Right ventricle myocardium superior (tissue), 1 donor: ENCODE data around the gene HMGXB3. TPM values are rescaled to one million over a fixed set of nuclear protein-coding genes. Genes with fewer than 3 reads are reported as not detected.
A peak's percentile ranks its signal among the peaks of the same experiment; 100 is the strongest.

ENCODE experiments used
- ATAC-seq: fragments of 200-7000 bp; cut with Tn5 transposase; one replicate; pipeline ENCODE4 v1.9.1; 2020; ENCODE audit warnings: mild to moderate bottlenecking; ENCODE audit not compliant: poor library complexity
- DNase-seq: peaks from one replicate; pipeline ENCODE4 v3.0.0-alpha.2; 2020
- intact Hi-C: fragments of 100-400 bp; cut with DNase I; formaldehyde crosslinking; loops from one replicate; pipeline ENCODE4 v1.11.2; 2022
- total RNA-seq: library from RNA; stranded (reverse); fragmentation: NEBNext Ultra II Directional; extraction: Animal tissue kit (Norgen Biotek cat#: 25700); gene quantifications from one replicate; pipeline ENCODE4 v1.2.1, GENCODE V29; 2021
- donor health status: DM: no; HTN: yes; CAD: no; lungs with severe emphysema.

Gene HMGXB3
- total RNA-seq, 1 donor from 2014 or later: 13.8 TPM

DNA sequence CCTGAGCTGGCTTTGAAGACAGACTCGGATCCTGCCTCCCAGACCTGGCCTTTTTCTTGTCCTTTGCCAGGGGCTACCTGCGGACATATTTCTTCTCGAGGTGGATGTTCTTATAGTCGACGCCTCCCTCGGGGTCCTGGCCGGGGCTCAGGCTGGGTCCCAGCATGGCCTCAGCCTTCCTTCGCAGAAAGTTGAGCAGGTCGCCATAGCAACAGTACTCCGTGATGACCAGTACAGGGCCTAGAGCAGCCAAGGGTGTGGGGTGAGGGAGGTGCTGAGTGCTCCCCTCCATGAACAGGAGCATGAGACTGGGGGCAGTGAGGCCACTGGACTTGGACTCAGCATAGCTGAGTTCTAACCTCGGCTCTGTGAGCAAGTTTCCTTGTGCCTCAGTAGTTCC, 59.1 kb downstream of the HMGXB3 start:
- no peak for ATAC-seq
- intact Hi-C loops: no loop called here
- DNase-seq: no peak

- DNase-seq (no peak), ATAC-seq (no peak)
- intact Hi-C loops: no loop called here
These were observed 59.9 kb downstream of the HMGXB3 start for GRCh38 chr5:150060471-150060870.

DNA sequence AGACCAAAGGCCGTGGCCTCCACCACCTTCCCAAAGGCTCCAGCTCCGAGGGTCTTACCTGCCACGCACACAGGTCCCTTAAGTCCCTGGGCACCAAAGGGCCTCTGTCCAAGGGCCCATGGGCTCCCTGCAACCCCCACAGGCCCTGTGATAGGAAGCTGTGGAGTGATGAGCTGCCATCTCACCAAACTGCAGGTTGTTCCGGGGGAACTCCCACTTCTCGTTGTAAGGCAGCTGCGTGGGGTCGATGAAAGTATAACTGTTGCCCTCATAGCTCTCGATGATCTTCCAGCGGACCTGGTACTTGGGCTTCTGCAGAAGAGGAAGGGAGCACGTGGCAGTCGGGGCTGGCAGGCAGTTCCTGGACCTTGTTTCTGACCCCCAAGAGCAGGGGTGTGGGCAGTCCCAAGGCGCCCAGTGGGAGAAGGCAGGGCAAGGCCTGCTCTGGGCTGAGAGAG, 61.0 kb downstream of the HMGXB3 start:
- ATAC-seq: no peak
- no peak for DNase-seq
- intact Hi-C loops: no loop called here

GRCh38 chr5:150062216-150062922, 61.8 kb downstream of the HMGXB3 start:
- DNase-seq (no peak), ATAC-seq (no peak)
- intact Hi-C loops: no loop called here

GRCh38 chr5:150063638-150064037, 63.1 kb downstream of the HMGXB3 start:
- peak; percentile 10 for ATAC-seq
- DNase-seq: peak; percentile 61
- intact Hi-C loops: no loop called here

DNA sequence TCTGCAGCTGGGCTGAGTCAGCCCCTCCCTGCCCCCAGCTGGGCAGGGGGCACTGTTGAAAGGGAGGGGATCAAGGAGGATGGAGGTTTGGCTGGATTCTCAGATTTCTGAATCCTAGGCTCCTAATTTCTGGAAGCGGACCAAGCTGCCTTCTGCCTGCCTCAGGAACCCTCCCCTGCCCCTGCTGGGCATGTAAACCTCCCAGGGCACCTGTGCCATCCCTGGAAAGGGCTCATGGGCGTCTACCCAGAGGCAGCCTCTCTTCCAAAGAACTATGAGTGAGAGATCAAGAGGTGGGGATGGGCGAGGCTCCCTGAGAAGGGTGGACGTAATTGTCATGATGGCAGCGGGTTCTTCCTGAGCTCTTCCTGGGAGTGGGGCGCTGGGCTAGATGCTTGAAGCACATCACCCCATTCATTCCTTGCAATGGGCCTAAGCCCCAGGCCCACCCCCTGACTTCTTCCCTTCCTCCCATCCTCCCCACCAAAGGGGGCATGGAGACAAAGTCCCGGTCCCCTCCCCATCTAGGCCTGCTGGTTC, 64.2 kb downstream of the HMGXB3 start:
- DNase-seq (no peak), ATAC-seq (peak; percentile 30)
- intact Hi-C loops: no loop called here

- DNase-seq (peak; percentile 65), ATAC-seq (peak; percentile 61)
- intact Hi-C loops: no loop called here
These were observed 64.8 kb downstream of the HMGXB3 start for GRCh38 chr5:150065346-150065745.

DNA sequence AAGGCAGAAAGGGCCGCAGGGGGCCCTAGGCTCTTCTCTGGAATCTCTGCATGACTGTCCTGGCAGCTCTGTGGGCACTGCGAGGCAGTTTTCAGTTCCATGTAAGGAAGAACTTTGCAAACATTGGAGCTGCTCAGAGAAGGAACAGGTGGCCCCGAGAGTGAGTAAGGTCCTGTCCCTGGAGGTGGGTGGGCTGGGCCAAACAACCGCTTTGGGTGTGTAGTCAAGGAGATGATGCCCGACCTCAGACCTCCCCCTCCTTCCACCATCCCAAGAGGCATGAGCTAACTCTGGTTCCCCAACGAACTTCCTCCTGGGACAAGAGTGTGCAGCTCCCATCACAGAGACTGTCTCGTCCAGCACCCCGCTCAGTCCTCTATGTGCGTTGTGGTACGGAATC, 65.3 kb downstream of the HMGXB3 start:
- ATAC-seq (peak; percentile 52), DNase-seq (peak; percentile 56)
- intact Hi-C loops: no loop called here

DNA sequence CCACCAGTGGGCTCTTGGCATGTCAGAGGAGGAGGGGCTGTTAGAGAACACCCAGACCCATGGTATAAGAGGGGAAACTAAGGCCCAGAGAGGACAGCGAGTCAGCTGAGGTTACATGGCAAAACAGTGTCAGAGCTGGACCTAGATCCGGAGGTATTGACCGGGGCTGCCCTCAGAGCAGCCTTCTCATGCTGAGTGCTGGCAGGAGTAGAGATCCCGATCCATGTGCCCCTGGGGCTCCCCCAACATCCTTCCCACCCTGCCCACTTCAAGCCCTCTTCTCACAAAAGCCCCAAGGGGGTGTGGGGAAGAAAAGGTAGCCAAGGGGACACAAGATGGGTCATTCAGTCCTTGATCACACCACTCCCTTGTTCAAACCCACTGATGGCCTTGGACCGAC, 65.9 kb downstream of the HMGXB3 start:
- ATAC-seq (no peak), DNase-seq (no peak)
- intact Hi-C loops: no loop called here

- DNase-seq: no peak
- intact Hi-C loops: no loop called here
- ATAC-seq: no peak
These were observed 66.4 kb downstream of the HMGXB3 start for GRCh38 chr5:150066901-150067396.

DNA sequence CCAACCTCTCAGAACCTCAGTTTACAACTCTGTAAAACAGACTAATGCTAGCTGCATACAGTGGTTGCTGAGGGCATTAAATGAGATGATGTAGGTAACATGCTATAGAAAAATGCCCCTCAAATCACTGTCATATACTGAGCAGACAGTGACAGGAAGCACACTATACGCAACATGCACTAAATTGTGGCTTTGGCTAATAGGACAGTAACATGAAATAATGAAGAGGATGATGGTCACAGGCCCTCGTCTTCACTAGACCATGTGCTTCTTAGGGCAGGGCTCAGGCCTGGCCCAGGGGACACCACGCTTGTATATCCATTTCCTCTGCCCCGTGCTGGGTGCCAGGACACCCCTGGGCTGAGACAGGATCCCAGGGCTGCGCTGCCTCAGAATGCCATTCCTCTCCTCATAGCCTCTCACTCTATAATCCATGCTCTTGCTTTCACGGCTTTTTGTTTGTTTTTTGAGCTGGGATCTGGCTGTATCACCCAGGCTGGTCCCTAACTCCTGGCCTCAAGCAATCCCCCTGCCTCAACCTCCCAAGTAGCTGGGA, 66.9 kb downstream of the HMGXB3 start:
- ATAC-seq: no peak
- intact Hi-C loops: no loop called here
- no peak for DNase-seq

DNA sequence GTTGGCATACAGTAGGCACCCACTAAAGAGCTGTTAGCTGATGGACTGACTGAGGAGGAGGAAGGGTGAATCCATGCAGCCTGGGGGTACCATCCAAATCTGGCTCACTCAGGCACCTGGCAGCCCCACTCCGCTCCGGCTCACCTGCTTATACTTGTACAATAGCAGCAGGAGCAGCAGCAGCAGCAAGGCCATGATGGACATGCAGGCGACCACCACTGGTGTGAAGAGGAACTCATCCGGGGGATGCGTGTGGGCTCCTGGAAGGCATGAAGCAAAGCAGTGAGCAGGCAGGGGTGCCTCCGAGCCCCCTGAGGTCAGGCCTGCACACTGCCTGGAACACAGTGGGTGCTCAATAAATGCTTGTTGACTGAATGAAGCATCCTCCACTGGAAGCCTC, 67.5 kb downstream of the HMGXB3 start:
- DNase-seq (no peak), ATAC-seq (no peak)
- intact Hi-C loops: no loop called here

DNA sequence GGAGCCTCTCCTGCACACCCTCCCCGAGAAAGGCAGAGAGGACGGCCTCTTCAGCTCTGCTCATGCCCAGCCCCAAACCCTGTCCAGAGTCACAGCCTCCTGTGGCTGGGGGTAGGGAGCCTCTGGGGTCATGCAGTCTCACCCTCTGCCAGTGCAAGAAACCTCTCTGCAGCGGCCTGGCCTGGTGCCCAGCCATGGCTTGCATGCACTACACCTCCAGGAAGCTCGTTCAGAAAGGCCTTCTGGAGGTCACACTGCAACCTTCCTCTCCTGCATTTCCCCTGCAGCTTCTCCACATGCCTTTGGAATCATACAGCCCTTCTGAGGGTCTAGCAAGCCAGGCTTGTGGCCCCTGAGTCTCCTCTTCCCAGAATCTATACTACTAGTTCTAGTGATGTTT, 67.9 kb downstream of the HMGXB3 start:
- DNase-seq (no peak), ATAC-seq (no peak)
- intact Hi-C loops: no loop called here

DNA sequence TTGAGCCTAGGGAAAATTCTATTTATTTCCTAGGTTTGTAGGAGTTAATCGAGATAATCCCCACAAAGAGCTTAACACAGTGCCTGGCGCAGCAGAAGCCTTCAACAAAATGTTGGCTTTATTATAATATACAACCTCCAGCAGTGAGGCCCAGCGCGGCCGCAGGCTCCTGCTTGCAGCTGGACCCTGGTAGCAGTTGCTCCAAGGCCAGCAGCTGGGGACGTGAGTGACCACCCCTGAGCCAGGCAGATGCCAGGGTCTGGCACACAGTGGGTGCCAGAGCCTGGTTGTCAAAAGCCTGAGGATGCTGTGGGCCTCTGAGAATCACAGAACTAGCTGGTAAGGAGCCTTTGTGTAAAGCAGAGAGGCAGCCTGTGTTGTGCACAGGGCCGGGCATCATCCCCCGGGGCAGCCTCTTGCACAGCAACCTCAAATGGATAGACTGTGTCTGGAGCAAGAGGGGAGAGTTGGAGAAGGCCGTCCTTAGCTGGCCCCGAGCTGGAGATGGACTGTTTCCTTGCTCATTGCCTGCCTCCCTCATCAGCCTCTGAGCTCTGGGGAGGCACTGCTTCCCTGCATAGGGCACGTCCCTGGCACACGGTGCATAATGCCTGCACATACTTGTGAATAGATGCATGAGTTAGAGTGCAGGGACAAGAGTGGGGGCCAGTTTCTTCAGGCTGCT, 68.6 kb downstream of the HMGXB3 start:
- DNase-seq (no peak), ATAC-seq (no peak)
- intact Hi-C loops: no loop called here

DNA sequence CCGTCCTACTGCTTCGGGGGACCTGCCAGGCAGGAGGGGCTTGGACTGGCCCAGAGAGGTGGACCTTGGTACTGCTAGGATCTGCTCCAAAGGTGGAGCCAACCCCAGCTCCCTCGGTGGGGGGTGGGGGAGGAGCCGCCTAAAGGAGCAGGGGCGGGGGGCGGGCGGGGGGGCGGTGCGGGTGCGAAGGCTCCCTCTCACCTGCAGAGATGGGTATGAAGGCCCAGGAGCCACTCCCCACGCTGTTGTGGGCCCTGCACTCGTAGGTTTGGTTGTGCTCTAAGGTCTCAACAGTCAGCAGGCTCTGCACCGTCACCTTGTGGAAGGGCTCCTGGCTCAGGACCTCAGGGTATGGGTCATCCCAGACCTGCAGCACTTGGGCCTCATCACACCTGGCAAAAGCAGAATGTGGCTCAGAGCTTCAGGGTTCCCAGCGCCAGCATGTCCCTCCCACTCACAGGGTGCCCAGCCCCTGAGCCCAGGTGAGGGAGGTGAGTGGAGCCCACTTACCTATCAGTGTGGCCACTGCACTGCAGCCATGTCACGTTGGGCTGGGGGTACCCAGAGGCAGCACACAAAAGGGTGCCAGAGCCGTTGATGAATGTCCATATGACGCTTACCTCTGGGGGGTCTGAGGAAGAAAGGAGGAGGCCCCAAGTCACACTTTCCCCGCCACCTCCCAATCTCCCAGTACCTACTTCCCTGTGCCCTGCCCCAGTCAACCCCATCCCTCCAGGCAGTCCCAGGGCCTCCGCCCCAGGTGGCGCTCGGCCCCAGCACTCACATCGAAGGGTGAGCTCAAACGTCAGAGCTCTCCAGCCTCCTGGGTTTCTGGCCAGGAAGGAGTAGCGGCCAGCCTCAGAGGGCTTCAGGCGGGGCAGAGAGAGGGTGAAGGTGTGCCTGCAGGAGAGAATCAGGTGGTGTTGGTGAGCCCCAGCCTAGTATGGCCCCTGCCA, 69.4 kb downstream of the HMGXB3 start:
- DNase-seq (no peak), ATAC-seq (no peak)
- intact Hi-C loops: no loop called here

- intact Hi-C loops: no loop called here
These were observed 70.3 kb downstream of the HMGXB3 start for GRCh38 chr5:150070821-150071220.

GRCh38 chr5:150073086-150073625, 72.6 kb downstream of the HMGXB3 start:
- ATAC-seq: no peak
- no peak for DNase-seq
- intact Hi-C loops: no loop called here

More at GRCh38 chr5:150070821-150071220, 70.3 kb downstream of the HMGXB3 start:
- ATAC-seq (no peak), DNase-seq (no peak)

GRCh38 chr5:150073677-150074076, 73.1 kb downstream of the HMGXB3 start:
- intact Hi-C loops: no loop called here
- DNase-seq: no peak
- ATAC-seq: no peak
